ES-I3 (cell line): ENCODE measurements around the gene COL26A1.
"Not testable (repeated sequence)": the region's sequence is repeated elsewhere in the genome, so short reads cannot be mapped to it uniquely, and the experiment has no call there.

Experiments
- H3K36me3 ChIP-seq: 2 replicates; pipeline ENCODE4 v1.6.1; 2013; ENCODE audit warnings: mild to moderate bottlenecking, low read length, control low read depth, moderate library complexity; ENCODE audit not compliant: insufficient read depth
- H3K4me1 ChIP-seq: 2 replicates; pipeline ENCODE4 v1.6.1; 2013; ENCODE audit warnings: mild to moderate bottlenecking, control low read depth, low read length; ENCODE audit not compliant: insufficient read depth
- H3K9ac ChIP-seq: 2 replicates; pipeline ENCODE4 v1.6.1; 2013; ENCODE audit warnings: low read depth, mild to moderate bottlenecking, low read length, moderate library complexity
- H3K9me3 ChIP-seq: 2 replicates; pipeline ENCODE4 v1.6.1; 2013; ENCODE audit warnings: mild to moderate bottlenecking, low read length, moderate library complexity; ENCODE audit not compliant: control insufficient read depth, insufficient read depth

The COL26A1 gene

DNA sequence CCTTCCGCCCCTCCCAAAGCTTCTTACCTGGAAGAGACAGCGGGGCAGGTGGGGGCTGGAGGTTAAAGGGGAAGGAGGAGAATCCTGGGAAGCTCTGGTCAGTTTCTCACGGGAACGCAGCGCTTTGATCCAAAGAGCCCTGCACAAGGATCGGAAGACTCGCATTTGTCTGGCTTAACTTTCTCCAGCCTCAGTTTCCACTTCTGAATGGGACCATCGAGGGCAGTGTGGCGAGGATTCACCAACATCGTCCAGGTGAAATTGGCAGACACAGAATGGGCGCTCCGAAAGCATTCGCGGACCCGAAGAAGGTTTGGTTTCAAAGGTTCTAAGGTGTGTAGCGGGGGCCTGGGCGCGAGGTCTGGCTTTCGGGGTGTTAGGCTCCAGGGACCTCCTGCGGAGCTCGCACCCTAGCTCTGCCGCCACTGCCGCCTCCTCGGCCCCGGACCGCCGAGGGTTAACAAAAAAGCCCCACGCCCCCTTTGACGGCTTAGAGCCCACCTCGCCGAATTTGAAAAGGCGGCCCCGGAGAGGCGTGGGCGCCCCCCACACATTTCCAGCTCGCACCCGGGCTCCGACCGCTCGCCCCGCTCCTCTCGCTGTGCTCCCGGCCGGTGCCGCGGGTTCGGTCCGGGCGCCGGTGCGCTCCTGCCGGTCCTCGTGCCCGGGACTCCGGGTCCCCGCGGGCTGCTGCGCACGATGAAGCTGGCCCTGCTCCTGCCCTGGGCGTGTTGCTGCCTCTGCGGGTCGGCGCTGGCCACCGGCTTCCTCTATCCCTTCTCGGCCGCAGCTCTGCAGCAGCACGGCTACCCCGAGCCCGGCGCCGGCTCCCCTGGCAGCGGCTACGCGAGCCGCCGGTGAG is at the start of gene COL26A1:
Gene COL26A1, plus strand, starts transcription at position 542 of the 862 bp plus-strand sequence. Its CDS starts 158 bp downstream, at position 700.
- no peaks in the 10 kb centered on the region for H3K9me3 ChIP-seq
- peaks cover 6% of the 10 kb centered on the region; the same call in 1 of the 2 replicates for H3K4me1 ChIP-seq
- H3K36me3 ChIP-seq: no peaks in the 10 kb centered on the region; the same call in 1 of the 2 replicates
- H3K9ac ChIP-seq: peak within 1 kb of the TSS; percentile 90

GRCh38 chr7:101315336-101315735 is 47.3 kb upstream of the COL26A1 start:
- Histone ChIP-seq H3K4me1 (0 out of 2 replicates have a peak, but pooled peaks cover 1% of the 10 kb centered on the region), H3K36me3 (peaks cover 17% of the 10 kb centered on the region), H3K9me3 (no peaks in the 10 kb centered on the region), H3K9ac (no peak overlapping the region)

DNA sequence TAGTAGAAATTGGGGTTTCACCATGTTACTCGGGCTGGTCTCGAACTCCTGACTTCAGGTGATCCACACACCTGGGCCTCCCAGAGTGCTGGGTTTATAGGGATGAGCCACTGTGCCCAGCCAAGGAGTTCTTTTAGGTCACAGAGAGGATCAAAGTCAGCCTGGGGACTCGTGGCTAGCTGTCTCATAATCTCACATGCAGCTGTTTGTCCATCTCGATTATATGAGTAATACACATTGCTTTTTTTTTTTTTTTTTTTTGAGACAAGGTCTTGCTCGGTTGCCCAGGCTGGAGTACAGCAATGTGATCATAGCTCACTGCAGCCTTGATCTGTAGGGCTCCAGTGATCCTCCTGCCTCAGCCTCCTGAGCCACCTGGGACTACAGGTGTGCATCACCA is 43.3 kb upstream of the COL26A1 start:
- Histone ChIP-seq H3K36me3 (0 out of 2 replicates have a peak, but pooled peaks cover 3% of the 10 kb centered on the region), H3K9ac (no peak overlapping the region), H3K4me1 (no peaks in the 10 kb centered on the region), H3K9me3 (no peaks in the 10 kb centered on the region)

GRCh38 chr7:101321491-101322401 is 40.9 kb upstream of the COL26A1 start, which contains the start of gene IFT22:
Gene IFT22, minus strand, starts transcription at chr7:101321812. Its CDS starts 103 bp downstream, at chr7:101321709.
- H3K36me3 ChIP-seq: 0 out of 2 replicates have a peak, but pooled peaks cover 3% of the 10 kb centered on the region
- no peaks in the 10 kb centered on the region for H3K9me3 ChIP-seq
- no peaks in the 10 kb centered on the region for H3K4me1 ChIP-seq
- H3K9ac ChIP-seq: peak within 1 kb of the TSS; percentile 84

GRCh38 chr7:101328159-101328558 is 34.5 kb upstream of the COL26A1 start:
- Histone ChIP-seq H3K9ac (no peak overlapping the region), H3K4me1 (no peaks in the 10 kb centered on the region), H3K9me3 (no peaks in the 10 kb centered on the region)

GRCh38 chr7:101330011-101330484 is 32.6 kb upstream of the COL26A1 start:
- H3K9me3 ChIP-seq: no peaks in the 10 kb centered on the region
- no peaks in the 10 kb centered on the region for H3K4me1 ChIP-seq
- H3K9ac ChIP-seq: no peak overlapping the region
- no peaks in the 10 kb centered on the region for H3K36me3 ChIP-seq

More at GRCh38 chr7:101328159-101328558, 34.5 kb upstream of the COL26A1 start:
- no peaks in the 10 kb centered on the region for H3K36me3 ChIP-seq

DNA sequence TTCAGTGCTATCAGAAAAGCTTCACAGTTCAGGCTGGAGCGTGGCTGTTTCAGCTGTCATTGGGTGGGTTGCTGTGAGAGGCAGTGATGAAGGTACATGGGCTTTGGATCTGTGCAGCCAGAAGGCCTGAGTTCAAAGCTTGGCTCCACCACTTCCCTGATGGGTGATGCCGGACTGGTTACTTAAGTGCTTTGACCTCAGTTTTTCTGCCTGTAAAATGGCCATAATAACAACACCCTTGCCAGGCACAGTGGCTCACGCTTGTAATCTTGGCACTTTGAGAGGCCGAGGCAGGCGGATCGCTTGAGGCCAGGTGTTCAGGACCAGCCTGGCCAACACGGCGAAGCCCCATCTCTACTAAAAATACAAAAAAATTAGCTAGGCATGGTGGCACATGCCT is 30.6 kb upstream of the COL26A1 start:
- Histone ChIP-seq H3K9me3 (no peaks in the 10 kb centered on the region), H3K9ac (no peak overlapping the region), H3K4me1 (no peaks in the 10 kb centered on the region), H3K36me3 (no peaks in the 10 kb centered on the region)

GRCh38 chr7:101333912-101334311 is 28.8 kb upstream of the COL26A1 start:
- Histone ChIP-seq H3K9ac (no peak overlapping the region), H3K9me3 (no peaks in the 10 kb centered on the region), H3K4me1 (no peaks in the 10 kb centered on the region), H3K36me3 (no peaks in the 10 kb centered on the region)

DNA sequence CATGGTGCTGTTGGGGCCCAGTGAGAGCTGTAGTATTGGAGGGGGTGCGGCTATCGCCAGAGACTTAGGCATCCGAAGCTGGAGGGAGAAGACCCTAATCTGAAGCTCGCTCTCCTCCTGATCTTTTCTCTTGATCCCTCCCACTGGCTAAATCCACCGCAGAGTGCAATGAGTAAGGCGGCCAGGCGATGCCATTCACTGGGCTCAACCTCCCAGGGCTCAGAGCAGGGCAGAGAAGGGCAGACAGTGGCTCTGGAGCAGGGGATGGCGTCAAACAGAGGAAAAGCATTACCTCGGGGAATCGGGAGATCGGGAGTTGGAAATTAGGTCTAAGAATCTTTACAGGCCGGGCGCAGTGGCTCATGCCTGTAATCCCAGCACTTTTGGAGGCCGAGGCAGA is 22.3 kb upstream of the COL26A1 start:
- H3K9me3 ChIP-seq: no peaks in the 10 kb centered on the region
- H3K36me3 ChIP-seq: no peaks in the 10 kb centered on the region
- no peak overlapping the region for H3K9ac ChIP-seq
- no peaks in the 10 kb centered on the region; the same call in 1 of the 2 replicates for H3K4me1 ChIP-seq

DNA sequence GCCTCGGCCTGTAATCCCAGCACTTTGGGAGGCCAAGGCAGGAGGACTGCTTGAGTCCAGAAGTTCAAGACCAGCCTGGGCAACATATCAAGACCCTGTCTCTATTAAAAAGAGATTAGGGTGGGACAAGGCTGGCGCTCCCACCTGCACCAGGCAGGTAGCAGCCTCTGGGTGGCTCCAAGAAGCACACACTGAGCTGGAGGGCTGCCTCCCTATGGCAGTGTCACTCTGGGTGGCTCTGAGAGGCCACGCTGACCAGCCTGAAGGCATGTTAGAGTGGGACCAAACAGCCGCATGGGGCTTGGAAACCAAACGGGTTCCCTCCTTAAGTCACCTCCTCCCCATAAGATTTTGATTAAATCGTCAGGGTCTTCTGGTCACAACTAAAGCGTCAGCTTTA is 19.8 kb upstream of the COL26A1 start:
- Histone ChIP-seq H3K36me3 (no peaks in the 10 kb centered on the region), H3K9me3 (no peaks in the 10 kb centered on the region), H3K9ac (no peak overlapping the region; the same call in 1 of the 2 replicates), H3K4me1 (no peaks in the 10 kb centered on the region; the same call in 1 of the 2 replicates)

DNA sequence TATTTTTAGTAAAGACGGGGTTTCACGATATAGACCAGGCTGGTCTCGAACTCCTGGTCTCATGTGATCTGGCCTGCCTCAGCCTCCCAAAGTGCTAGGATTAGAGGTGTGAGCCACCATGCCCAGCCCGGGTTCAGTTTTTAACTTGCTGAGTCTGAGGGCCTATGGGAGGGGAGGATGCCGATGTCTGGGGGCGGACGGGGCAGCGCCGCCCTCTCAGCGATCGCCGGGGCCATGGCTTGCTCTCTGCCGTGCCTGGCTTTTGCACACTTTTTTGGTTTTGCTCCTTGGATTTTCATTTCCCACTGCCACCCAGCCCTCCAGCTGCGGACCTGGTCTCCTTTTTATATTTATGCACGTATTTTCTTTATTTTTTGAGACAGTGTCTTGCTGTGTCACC is 15.2 kb upstream of the COL26A1 start:
- Histone ChIP-seq H3K9me3 (no peaks in the 10 kb centered on the region), H3K36me3 (no peaks in the 10 kb centered on the region), H3K4me1 (peaks cover 3% of the 10 kb centered on the region; the same call in 1 of the 2 replicates), H3K9ac (no peak overlapping the region)

- H3K9ac ChIP-seq, H3K36me3 ChIP-seq, H3K4me1 ChIP-seq, H3K9me3 ChIP-seq: not testable (repeated sequence)
Measured at GRCh38 chr7:101348456-101349067, 14.1 kb upstream of the COL26A1 start.

GRCh38 chr7:101349300-101349699 is 13.4 kb upstream of the COL26A1 start:
- not testable (repeated sequence) for H3K9me3 ChIP-seq, H3K36me3 ChIP-seq, H3K4me1 ChIP-seq
- H3K9ac ChIP-seq: peak overlapping the region; percentile 31; the same call in 1 of the 2 replicates

GRCh38 chr7:101352920-101353308 is 9.8 kb upstream of the COL26A1 start:
- Histone ChIP-seq H3K9me3 (no peaks in the 10 kb centered on the region), H3K4me1 (peaks cover 3% of the 10 kb centered on the region; the same call in 1 of the 2 replicates), H3K9ac (no peak overlapping the region), H3K36me3 (no peaks in the 10 kb centered on the region)
